ENCODE measurements around the gene ARMC10.
"Not testable (repeated sequence)": the region's sequence is repeated elsewhere in the genome, so short reads cannot be mapped to it uniquely, and the experiment has no call there.

ARMC10 gene

DNA sequence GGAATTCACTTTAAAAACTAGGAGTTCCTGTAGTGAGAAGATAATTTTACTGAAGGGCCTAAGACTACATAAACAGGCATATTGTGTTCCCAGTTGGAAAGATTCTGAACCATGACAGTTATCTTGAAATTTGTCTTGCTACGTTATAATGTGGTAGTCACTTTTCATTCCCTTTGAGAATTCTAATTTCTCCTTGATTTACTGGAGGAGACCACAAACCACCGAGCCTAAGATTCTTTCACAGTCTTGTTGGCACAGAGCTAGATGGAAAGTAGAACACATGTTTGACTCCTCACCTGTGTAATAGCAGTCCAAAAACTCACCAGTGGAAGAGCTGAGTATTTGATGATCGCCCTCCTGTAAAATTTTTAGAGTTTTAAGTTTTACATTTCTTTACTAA is 4.9 kb downstream of the ARMC10 start:
- Histone ChIP-seq H3K27ac (no peak overlapping the region), H3K4me3 (no peak overlapping the region)
- no peak for DNase-seq (ENCODE audit: low spot score)
- TF ChIP-seq, protein P1, sequence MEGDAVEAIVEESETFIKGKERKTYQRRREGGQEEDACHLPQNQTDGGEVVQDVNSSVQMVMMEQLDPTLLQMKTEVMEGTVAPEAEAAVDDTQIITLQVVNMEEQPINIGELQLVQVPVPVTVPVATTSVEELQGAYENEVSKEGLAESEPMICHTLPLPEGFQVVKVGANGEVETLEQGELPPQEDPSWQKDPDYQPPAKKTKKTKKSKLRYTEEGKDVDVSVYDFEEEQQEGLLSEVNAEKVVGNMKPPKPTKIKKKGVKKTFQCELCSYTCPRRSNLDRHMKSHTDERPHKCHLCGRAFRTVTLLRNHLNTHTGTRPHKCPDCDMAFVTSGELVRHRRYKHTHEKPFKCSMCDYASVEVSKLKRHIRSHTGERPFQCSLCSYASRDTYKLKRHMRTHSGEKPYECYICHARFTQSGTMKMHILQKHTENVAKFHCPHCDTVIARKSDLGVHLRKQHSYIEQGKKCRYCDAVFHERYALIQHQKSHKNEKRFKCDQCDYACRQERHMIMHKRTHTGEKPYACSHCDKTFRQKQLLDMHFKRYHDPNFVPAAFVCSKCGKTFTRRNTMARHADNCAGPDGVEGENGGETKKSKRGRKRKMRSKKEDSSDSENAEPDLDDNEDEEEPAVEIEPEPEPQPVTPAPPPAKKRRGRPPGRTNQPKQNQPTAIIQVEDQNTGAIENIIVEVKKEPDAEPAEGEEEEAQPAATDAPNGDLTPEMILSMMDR (IDR thresholded peaks at IDR 0.05) = no peak

DNA sequence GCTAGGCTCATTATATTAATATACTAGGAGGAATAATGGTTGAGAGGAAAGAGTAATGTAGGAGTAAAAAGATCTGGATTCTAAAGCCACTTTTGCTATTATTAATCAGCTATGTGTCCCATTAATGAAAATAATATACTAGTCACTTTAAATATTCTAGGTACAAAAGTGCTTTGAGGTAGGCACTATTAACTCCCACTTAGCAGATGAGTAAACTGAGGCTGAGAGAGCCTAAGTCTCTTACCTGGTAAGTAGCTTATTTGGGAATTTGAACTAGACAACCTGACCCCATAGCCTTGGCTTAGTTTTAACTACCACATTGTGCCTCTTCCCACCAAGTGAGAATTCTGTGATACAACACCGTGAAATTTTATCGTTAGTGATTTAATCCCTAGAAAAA is 6.0 kb downstream of the ARMC10 start:
- DNase-seq (ENCODE audit: low spot score) = no peak
- H3K27ac ChIP-seq = no peak overlapping the region
- TF ChIP-seq, protein P1 (IDR thresholded peaks at IDR 0.05) = no peak
- no peak overlapping the region for H3K4me3 ChIP-seq

DNA sequence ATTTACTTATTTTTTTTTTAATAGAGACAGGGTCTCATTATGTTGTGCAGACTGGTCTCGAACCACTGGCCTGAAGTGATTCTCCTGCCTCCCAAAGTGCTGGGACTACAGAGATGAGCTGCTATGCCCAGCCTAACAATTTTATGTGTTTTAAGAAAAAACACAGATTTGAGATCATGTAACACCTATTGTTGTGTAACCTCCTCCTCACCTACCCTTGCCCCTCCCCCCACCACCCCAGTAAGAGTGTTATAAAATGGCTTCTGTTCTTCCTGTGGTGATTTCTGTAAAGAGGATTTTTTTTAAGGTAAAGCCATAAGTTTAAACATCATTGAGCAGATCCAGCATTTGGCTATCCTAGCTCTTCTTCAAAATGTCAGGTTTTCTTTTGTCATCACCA is 7.6 kb downstream of the ARMC10 start:
- TF ChIP-seq, protein P1 (IDR thresholded peaks at IDR 0.05) = no peak
- Histone ChIP-seq H3K27ac (no peak overlapping the region), H3K4me3 (no peak overlapping the region)
- DNase-seq (ENCODE audit: low spot score) = no peak

DNA sequence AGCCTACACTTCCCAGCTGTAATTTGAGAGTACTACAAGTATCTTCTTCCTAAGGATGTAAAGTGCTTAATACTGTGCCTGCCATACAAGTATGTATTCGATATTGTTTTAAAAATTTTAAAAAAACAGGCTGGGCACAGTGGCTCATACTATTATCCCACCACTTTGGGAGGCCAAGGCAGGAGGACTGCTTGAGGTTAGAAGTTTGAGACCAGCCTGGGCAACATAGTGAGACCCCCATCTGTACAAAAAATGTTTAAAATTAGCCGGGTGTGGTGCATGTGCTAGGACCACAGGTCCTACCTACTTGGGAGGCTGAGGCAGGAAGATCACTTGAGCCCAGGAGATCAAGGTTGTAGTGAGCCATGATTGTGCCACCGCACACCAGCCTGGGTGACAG is 8.3 kb downstream of the ARMC10 start:
- H3K4me3 ChIP-seq = no peak overlapping the region
- no peak overlapping the region for H3K27ac ChIP-seq
- TF ChIP-seq, protein P1 (IDR thresholded peaks at IDR 0.05) = no peak
- DNase-seq (ENCODE audit: low spot score) = no peak

DNA sequence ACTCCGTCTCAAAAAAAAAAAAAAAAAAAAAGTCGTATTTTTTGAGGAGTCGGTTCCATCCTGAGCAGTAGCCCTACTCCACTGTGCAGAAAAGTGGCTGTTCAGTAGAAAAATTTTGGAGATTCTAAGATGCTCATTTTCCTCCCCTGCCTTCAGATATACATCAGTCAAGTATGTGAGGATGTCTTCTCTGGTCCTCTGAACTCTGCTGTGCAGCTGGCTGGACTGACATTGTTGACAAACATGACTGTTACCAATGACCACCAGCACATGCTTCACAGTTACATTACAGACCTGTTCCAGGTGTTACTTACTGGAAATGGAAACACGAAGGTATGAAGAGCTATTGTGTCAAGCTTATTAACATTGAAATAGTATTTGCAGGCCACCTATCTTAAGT is 17.4 kb downstream of the ARMC10 start:
- DNase-seq (ENCODE audit: low spot score); H3K27ac ChIP-seq; H3K4me3 ChIP-seq: not testable (repeated sequence)

DNA sequence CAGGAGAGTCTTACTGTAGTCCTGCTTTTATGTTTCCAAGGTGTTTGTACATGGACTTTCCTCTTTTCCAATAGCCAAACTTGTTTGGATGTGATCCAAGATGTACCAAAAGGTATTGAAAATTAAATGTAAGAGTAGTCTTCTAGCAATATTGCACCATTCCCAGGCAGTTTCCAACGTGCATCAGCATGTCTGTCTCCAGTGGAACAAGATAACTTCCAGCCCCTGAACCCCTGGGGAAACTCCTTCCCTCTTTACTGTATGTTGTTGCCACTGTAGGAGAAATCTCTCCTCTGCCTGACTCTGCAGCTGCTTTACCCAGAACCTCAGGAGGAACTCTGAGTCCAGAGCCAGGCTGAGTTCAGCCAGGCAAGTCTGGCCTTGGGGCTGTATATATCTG is 18.5 kb downstream of the ARMC10 start:
- no peak for DNase-seq (ENCODE audit: low spot score)
- no peak overlapping the region for H3K27ac ChIP-seq
- TF ChIP-seq, protein P1 (IDR thresholded peaks at IDR 0.05) = no peak
- no peak overlapping the region for H3K4me3 ChIP-seq

DNA sequence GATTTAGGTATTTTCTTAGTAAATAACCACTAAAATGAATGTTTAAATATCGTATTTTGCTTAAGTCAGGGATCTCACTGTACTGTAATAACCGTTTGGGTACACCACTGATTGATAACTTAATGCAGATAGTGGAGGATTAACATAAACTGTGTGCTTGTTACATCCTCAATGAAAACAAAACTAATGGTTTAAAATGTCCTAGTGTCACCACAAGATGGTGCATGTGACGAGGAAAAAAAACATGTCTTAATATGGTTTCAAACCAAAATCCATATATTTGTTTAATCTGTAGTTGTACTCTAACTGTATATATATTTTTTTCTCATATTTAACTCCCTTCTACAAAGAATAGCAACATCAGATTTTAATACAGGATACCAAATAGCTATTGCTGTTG is 19.2 kb downstream of the ARMC10 start:
- no peak overlapping the region for H3K4me3 ChIP-seq
- H3K27ac ChIP-seq = no peak overlapping the region
- TF ChIP-seq, protein P1 (IDR thresholded peaks at IDR 0.05) = no peak
- no peak for DNase-seq (ENCODE audit: low spot score)

DNA sequence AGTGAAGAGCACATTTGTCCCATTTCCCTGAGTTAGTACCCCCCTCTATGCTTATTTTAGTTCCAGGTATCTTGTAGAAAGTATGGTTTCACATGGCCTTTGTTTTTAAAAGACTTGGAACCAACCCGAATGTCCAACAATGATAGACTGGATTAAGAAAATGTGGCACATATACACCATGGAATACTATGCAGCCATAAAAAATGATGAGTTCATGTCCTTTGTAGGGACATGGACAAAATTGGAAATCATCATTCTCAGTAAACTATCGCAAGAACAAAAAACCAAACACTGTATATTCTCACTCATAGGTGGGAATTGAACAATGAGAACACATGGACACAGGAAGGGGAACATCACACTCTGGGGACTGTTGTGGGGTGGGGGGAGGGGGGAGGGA is 20.6 kb downstream of the ARMC10 start:
- H3K27ac ChIP-seq; DNase-seq (ENCODE audit: low spot score); H3K4me3 ChIP-seq: not testable (repeated sequence)

Measured in coronary artery (tissue), 2 donors.